HG03521 (cell line): ENCODE data around the gene TSHR.
A peak's percentile ranks its signal among the peaks of the same experiment; 100 is the strongest.

ENCODE experiments used
- ATAC-seq: cut with Tn5 transposase; IDR thresholded peaks from one replicate; pipeline ENCODE4 v1.9.1; 2021; ENCODE audit warnings: mild to moderate bottlenecking, moderate library complexity; ENCODE audit not compliant: unreplicated experiment

The TSHR gene

GRCh38 chr14:81170829-81171195 is 215.4 kb downstream of the TSHR start:
- no peak for ATAC-seq

GRCh38 chr14:81172353-81172752 is 216.9 kb downstream of the TSHR start:
- peak; percentile 29 for ATAC-seq

- ATAC-seq, result peak; percentile 22
Measured at GRCh38 chr14:81172881-81173280, 217.5 kb downstream of the TSHR start.

GRCh38 chr14:81176241-81176640 is 220.8 kb downstream of the TSHR start:
- ATAC-seq, result no peak

GRCh38 chr14:81177225-81177624 is 221.8 kb downstream of the TSHR start:
- no peak for ATAC-seq

- ATAC-seq, result peak; percentile 42
Measured at GRCh38 chr14:81178063-81178462, 222.6 kb downstream of the TSHR start.

GRCh38 chr14:81179631-81180030 is 224.2 kb downstream of the TSHR start:
- ATAC-seq, result no peak

- peak; percentile 87 for ATAC-seq
Measured at GRCh38 chr14:81187832-81188522, 232.6 kb downstream of the TSHR start.

GRCh38 chr14:81192594-81192993 is 237.2 kb downstream of the TSHR start:
- ATAC-seq, result no peak

GRCh38 chr14:81193924-81194633 is 238.7 kb downstream of the TSHR start:
- ATAC-seq, result no peak
